Femur (tissue), 1 donor: Measurements from ENCODE around the gene NEO1.

Source experiments
- DNase-seq: peaks from one replicate; pipeline ENCODE4 v3.0.0-alpha.2; 2017

NEO1 gene

DNA sequence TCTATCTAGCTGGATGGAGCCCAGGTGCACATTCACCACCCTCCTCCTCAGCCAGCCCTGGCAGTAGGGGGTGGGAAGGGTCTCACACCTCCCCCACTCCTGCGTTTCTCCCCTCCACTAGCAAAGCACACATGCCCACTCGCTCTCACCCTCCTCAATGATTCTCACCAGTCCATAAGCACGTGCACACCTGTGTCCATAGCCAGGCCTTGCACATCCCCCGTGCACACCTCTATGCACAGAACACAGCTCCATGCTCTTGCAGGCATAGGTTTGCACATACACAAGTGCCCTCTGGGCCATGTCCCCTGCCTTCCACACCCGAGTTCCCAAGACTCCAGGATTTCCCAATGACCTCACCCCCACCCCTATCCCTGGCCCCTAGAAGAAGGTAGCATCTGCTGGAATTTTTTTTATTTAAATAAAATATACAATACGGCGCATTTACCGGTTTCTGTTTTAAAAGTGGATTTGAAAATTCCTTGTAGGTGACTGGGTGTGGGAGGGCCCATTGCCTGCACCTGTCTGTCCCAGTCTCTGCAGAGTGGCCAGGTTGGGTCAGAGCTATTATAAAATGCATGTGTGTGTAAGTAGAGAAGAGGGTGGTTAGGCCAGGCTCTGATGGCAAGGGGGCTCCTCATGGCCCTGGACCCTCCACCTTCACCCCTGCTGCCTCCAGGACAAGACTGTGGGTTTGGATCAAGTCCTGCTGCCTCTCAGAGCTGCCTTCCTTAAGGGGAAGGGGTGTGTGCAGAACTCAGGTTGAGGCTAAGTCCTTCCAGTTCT lies 267.4 kb downstream of the NEO1 start:
- DNase-seq: no peak

DNA sequence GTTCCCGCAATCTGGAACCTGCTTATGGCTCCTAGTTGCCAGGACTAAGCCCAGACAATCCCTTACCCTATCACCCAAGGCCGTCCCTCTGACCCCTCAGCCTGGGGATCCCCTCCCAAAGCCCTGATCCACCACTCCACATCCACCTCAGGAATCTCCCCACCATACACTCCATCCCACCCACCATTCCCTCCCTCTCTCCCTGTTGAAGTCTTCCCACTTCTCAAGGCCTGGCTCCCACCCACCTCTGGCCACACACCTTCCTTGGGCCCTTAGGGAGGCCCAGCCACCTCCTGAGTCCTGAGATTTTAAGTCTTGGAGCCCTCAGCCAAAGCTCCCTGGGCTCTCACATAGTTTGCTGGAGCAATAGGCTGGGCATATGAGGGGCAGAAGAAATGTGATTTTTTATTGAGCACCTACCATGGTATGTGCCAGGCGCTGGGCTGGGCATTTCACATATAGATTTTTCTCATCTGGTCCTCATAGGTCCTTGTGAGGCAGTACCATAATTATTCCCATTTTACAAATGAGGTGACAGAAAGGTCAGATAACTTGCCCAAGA lies 268.4 kb downstream of the NEO1 start:
- DNase-seq: no peak

DNA sequence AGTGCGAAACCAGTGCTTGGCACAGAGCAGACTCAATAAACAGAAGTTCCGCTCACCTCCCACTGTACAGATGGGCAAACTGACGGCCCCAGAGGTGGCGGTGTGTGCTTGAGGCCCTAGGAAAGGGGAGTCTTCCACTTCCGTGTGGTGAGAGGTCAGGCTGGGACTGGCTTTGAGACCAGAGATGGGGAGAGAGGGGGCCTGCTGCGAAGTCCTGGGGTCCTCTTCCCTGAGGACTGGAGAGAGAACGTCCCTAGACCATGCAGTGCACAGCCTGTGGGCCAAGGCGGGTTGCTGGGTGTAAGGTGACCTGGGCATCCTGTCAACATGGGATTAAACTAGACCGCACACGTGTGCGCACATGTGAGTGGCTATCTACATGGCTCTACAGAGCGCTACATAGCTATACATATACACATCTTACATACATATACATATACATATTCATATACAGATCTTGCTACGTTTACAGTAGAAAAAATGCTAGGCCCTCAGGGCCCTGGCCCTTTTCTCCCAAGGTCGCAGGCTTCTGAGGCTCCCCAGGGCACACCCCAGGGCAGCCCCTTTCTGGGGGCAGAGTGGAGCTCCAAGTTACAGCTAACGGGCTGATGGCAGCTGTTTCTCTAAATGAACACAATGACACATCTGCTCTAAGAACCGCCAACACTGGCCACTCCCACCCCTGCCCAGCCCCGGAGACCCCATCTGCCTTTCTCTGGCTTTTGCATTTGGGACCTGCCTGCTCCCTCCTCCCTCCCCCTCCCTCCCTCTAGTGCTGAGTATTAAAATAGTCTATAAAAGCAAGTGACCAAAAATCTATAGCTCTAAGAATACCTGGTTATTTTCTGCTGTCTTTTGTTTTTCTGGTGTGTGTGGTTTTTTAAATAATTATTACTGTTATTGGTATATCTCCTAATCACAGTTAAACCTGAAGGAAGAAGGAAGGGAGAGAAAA lies 269.5 kb downstream of the NEO1 start:
- peak; percentile 11 for DNase-seq

DNA sequence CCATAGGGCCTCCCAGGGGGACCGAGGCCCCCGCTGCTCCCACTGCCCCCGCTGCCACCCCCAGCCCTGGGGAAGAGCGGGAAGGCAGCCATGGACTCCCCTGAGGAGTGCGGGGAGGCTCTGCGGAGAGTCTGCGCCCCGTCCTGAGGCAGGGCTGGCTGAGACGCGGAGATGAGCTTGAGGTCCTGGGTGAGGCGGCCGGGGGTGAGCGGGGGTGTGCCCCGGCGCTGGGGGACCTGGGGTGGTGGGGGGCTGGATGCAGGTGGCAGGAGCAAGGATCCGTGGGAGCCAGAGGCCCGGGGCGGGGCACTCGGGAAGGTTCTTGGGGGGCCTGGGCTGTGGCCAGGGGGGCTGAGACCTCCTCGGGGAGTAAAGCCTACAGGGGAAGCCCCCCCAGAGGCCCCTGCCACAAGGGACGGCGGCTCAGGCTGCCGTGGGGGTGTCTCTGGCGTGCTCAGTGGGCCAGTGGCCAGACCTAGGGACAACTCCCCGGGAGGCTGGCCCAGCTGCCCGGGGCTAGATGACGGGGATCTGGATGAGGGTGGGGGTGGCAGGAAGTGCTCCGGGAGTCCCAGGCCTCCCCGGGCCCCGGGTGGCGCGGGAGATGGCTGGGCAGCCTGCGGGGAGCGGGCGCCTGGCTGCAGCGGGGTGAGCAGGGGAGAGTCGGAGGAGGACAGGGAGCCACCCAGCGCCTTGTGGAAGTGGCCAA lies 270.6 kb downstream of the NEO1 start:
- DNase-seq: peak; percentile 10

DNA sequence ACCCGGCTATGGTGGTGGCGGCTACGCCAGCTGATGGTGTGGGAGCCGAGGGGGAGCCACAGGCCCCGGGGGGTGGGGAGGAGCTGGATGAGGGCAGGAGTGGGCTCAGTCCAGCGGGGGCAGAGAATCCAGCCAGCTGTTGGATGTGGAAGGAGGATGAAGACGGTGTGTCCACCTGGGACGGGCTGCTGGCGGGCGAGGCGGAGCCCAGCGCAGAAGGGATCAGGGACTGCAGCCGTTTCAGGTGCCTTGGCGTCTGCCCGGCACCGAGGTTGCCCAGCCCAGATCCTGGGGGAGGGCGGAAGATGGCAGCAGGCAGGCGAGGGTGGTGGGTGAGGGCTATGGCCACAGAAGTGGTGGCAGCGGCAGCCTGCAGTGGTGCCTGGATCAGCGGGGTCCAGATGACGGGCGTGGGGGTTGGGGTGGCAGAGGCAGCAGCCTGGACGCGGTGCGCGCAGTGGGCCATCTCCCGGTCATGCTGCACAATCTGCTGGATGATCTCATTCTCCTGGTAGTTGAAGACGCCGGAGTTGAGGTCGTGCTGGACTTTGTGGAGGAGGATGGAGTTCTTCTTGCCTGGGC lies 271.2 kb downstream of the NEO1 start:
- peak; percentile 10 for DNase-seq

DNA sequence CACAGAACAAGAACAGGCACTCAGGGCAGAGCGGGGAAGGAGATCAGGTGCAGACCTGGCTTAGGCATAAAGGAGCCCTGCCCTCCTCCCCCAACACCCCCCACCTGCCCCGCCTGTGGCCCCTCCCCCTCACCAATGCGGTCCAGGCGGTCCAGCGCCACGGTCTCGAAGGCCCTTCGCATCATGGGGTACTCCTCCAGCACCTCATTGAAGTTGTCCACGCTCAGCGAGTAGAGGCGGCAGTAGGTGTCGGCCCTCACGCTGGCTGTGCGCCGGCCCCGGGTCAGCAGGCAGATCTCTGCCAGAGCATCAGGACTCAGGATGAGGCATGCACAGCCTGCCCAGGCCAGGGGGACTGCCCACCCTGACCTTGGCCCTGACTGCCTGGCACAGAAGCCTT lies 271.7 kb downstream of the NEO1 start:
- peak; percentile 10 for DNase-seq

DNA sequence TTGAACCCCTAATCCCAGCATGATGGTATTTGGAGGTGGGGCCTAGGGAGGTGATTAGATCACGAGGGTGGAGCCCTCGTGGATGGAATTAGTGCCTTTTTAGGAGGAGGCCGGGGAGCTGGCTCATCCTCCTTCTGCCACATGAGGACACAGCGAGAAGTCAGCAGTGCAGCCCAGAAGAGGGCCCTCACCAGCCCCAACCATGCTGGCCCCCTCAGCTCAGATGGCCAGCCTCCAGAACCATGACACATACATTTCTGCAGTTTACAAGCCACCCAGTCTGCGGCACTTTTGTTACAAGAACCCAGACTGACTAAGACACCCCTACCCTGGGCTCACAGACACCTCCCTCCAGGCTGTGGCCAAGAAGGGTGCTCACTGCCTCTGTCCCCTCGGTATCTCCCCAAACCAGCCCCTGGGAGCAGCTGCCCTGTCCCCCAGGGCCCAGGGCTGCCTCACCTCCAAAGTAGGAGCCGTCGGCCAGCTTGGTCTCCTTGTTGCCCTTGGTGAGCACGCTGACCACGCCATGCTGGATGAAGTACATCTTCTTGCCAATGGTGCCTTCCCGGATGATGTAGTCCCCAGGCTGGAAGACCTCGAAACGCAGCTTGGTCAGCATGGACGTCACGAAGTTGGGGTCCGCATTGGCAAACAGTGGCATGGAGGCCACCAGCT lies 272.4 kb downstream of the NEO1 start:
- DNase-seq: peak; percentile 15

DNA sequence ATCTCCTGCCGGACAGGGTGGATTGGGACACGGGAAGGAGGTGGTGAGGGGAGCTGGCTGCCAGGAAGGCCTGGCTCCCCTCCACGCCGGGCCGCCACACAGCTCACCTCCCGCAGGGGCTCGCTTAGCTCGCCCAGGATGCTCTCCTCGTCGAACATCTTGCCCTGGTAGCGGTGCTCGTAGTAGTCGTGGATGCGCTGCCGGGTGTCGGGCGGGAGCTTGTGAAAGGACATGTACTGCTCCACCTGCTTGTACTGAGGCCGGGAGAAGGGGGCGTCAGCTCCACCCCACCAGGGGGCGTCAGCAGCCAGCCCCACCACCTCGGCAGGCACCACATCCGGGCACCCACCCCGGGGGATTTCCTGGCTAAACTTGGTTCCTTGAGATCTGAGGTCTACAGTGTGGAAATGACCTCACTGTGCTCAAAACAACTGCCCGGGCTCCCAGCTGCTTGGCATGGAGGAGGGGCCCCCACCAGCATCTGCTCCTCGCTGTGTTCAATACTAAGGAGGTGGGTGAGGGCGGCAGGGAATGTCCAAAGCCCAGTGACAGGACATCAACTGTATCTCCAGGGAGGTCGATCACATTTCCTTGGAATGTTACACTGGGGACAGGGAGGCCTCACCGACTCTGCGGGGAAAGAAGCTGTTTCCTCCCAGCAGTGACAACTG lies 273.1 kb downstream of the NEO1 start:
- DNase-seq: no peak

DNA sequence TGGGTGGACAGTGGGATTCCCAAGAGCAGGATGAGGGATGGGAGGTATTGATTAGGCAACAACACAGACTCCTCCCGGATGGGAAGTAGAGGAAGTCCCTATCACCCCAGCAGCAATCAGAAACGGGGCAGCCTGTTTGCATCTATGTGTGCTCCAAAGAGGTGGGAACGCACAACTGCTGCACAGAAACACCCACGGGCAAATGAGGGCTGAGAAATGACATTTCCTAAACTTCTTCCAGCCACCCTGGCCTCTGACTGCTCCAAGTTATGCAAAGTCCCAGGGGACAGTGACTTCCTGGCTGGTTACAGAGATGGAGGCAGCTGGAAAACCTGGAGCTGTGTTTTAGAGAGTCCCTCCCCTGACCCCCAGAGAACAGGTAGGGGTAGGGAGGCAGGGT lies 273.9 kb downstream of the NEO1 start:
- no peak for DNase-seq

DNA sequence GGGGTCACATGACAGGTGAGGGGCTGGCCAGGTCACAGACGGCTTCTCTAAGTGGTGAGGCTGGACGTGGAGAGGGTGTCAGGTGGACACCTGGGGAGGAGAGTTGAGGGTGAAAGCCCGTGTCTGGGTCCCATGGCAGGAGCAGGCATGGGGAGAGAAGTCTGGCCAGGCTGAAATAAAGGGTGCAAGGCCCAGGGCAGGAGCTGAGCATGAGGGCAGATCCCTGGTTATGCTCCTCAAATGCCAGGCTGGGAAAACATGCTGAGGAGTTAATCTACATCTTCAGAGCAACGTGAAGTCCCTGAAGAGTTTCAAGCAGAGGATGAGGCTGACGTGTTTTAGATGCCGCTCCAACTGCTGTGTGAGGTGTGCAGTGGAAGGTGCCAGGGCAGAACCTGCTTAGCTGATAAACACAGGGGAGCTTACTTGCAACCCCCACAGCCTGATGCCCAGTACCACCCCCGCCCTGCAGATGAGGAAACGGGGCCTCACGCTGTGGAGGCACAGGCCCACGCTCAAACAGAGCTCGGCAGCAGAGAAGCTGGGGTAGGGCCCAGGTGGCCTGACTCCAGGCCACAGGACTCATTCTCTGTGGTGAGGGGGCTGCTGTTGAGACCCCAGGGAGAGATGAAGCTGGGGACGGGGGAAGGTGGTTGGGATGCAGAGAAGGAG lies 276.0 kb downstream of the NEO1 start:
- DNase-seq: no peak

DNA sequence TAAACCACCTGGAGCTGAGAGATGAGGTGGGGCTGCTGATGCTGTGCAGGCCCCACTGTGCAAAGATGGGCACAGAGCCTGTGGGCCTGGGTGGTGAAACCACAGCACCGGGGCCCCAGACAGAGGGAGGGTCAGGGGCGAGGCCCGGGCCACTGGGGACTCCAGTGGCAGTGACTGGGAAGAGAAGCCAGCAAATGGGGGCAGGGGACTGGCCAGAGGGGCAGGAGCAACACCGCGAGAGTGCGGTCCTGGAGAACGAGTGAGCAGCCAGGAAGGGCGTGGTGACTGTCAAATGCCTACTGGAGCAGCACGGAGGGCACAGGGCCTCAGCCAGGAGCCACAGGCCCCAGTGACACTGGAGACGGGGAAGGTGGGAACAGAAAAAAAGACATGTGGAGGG lies 276.7 kb downstream of the NEO1 start:
- DNase-seq: no peak

DNA sequence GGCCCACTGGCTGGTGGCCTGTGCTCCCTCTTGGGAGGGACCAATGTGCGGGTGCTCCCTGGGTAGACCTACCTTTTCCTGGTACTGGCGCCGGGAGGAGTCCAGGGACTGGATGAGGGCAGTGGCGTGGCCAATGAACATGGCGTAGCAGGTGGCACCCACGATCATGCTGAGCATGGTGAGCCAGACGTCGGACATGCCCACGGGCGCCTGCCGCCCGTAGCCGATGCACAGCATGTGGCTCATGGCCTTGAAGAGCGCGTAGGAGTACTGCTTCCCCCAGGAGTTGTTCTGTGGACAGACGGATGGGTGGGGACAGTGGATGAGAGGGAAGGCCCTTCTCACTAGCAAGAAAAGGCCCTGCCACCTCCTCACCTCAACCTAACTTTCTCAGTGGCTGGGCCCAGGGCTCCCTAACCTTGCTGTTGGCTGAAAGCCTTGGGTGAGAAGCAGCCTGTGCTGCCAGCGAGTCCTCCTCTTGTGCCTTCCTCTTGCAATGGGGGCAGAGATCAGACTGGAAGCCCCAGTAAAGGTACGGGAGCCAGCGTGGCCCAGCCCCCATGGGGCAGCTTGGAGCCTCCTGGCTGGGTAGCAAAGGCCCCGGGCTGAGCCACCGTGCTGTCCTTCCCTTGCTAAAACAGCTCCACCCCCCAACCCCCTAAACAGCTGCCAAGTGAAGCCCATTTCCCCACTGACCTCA lies 277.4 kb downstream of the NEO1 start:
- no peak for DNase-seq

DNA sequence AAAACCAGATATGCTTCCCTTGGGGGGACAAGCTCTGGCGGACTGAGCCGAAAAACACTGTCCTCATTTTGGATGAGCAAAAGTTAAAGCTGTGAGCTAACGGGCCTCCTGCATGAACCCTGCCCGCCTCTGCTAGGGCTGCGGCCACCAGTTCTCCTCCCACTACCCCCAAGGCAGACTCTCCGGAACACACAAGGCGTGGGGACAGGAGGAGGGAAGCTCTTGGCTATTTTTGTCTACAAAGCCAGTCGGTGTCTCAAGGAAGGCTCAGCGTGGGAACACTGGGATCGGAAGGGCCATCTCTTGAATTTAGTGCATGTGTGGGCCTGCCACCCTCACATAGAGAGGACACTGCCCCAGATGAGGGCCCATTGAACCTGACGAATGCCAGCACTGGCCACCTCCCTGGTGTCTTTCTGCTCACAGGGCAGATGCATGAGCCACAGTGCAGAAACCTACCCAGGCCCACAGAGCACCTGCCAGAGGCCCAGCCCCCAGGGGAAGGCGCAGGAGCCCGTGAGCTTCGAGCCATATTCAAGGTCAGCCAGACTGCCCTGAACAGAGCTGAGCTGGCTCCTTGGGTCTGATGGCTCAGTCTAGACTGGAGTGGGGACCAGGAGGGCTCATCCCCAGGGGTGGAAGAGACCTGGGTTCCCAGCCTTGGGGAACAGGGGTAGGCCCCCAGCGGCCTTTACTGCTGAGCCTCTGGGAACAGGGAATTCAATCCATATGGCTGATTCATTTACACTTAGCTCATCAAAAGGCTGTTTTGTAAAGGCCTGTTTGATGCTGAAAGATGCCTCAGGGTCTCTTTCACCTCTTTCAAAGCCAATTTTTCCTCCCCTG lies 278.2 kb downstream of the NEO1 start:
- no peak for DNase-seq

DNA sequence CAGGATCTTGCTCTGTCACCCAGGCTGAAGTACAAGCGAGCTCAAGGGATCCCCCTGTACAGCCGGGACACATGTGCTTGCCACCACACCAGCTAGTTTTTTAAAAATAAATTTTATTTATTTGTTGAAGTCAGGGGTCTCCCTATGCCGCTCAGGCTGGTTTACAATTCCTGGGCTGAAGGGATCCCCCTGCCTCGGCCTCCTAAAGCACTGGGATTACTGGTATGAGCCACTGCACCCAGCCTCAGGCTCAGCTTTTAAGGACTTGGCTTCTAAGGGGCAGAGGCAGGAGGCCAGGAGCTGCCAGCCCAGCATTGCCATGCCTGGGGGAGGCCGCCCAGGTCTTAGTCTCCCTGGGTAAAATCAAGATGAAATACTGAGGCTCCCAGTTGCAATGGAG lies 279.2 kb downstream of the NEO1 start:
- no peak for DNase-seq

DNA sequence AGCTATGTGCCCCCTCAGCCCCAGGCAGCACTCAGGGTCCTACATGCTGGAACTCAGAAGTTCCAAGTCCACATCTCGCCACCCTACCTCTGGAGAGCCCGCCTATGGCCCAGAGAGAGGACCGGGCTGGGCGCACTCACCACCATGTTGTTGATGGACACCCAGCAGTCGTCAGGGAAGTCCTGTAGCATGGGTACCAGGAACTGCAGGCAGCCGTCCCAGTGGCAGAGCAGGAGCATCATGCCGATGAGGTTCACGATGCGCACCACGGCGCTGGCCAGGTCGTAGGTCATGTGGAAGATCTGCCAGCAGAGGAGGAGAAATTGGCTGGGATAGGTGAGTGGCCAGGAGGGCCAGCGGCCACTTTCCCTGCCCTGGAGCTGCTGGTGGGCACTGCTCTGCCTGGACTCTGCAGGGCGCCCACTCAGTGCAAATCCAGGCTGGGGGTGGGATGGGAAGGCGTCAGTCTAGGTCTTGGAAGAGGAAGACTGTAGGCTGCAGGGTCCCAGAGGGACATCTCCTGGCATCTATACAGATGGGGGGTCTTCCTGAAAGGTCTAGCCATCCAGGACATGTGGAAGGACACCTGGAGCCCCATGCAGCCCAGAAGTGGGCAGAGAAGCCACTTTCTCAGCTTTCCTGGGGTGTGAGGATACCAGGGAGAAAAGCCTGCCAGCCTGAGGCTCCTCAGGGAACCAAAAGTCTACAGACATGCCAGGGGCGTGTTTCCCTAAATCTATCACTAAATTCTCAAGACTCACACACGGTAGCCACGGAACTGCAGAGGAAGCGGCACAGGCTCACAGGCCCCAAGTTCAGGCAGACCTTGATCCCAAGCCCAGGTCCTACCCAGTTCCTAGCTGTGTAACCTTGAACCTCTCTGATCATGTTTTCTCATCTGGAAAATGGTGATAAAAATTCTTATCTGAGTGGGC lies 280.0 kb downstream of the NEO1 start:
- DNase-seq: no peak

DNA sequence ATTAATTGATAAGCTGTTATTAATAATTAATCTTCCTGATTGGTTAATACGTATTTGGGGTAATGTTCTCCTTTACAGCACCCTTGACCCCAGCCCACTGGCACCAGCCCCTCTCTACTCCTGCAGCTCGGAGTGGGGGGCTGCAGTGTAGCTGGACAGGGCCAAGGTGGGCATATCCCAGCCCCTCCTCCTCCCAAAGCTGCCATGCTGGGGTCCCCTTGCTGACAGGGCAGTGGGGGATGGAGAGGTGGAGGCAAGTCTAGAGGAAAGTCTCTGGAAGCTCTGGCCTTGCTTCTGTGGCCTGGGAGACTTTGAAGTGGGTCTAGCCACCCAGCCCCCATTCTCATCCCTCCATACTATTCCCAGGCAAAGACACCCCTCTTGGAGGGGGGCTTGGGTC lies 280.7 kb downstream of the NEO1 start:
- no peak for DNase-seq

DNA sequence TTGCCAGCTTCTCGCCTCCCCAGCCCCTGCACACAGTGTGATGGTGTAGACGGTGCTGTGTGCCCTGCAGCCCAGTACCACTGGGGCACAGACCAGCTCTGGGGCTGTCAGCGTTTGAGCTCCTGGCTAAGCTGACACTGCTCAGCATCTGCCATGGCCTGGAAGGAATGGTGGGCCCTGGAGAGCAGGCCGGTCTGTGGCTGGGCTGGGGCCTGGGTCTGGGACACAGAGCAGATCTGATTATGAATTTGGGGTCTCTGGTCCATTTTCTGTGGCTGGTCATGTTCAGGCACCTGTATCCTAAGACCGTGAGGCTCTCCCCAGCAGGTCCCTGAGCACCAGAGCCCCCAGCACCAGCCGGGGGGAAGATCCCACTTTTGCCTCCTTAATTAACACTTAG lies 281.8 kb downstream of the NEO1 start:
- DNase-seq: no peak

DNA sequence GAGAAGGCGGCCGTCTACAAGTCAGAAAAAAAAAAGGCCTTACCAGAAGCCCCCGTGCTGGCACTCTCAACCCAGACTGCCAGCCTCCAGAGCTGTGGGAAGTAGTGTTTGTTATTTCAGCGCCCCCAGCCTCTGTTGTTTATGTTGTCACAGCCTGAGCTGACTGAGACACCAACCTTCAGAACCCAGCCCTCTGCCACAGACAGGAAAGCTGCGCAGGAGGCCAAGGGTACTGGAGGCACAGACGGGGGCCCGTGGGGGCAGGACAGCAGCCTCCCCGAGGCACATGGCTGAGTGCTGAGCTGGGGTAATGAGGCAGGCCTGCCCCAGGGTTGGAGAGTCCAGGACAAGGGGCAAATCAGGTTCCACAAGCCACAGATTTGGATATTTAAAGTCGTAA lies 282.8 kb downstream of the NEO1 start:
- no peak for DNase-seq
